Astrocyte (in vitro differentiated cells and primary cell): Measurements from ENCODE around the gene PCBP2. TPM values are rescaled to one million over a fixed set of nuclear protein-coding genes. Genes with fewer than 3 reads are reported as not detected.
A peak's percentile ranks its signal among the peaks of the same experiment; 100 is the strongest.

Experiments used
- DNase-seq: peaks from one replicate; pipeline ENCODE4 v3.0.0-alpha.2; 2010; ENCODE audit warnings: low read depth
- FAIRE-seq: peaks from 2 replicates; lab custom pipeline; 2011; peaks lifted over from hg19 to GRCh38; lab: Jason Lieb, UNC
- H2AFZ ChIP-seq: 2 replicates; pipeline ENCODE4 v1.6.0; 2012; ENCODE audit warnings: low read depth, low read length, inconsistent platforms
- H3K27ac ChIP-seq: 2 replicates; pipeline ENCODE4 v1.5.1; 2011; ENCODE audit warnings: low read depth, low read length, inconsistent platforms
- H3K27me3 ChIP-seq: 2 replicates; pipeline ENCODE4 v1.6.0; 2011; ENCODE audit warnings: low read length, inconsistent platforms; ENCODE audit not compliant: insufficient read depth
- H3K36me3 ChIP-seq: 2 replicates; pipeline ENCODE4 v1.5.1; 2011; ENCODE audit warnings: low read length, inconsistent platforms; ENCODE audit not compliant: insufficient read depth
- H3K4me1 ChIP-seq: 2 replicates; pipeline ENCODE4 v1.5.1; 2011; ENCODE audit warnings: low read length, inconsistent platforms; ENCODE audit not compliant: insufficient read depth
- H3K4me2 ChIP-seq: 2 replicates; pipeline ENCODE4 v1.6.0; 2012; ENCODE audit warnings: low read length, inconsistent platforms
- H3K4me3 ChIP-seq: 2 replicates; pipeline ENCODE4 v1.5.1; 2011; ENCODE audit warnings: low read depth, mild to moderate bottlenecking, low read length, inconsistent platforms; ENCODE audit not compliant: insufficient read depth
- H3K79me2 ChIP-seq: 2 replicates; pipeline ENCODE4 v1.6.0; 2012; ENCODE audit warnings: mild to moderate bottlenecking, low read length, inconsistent platforms; ENCODE audit not compliant: insufficient read depth
- H3K9ac ChIP-seq: 2 replicates; pipeline ENCODE4 v1.6.0; 2012; ENCODE audit warnings: mild to moderate bottlenecking, low read length, inconsistent platforms
- H3K9me3 ChIP-seq: 2 replicates; pipeline ENCODE4 v1.5.1; 2012; ENCODE audit warnings: low read depth, mild to moderate bottlenecking, low read length, inconsistent platforms; ENCODE audit not compliant: insufficient read depth
- H4K20me1 ChIP-seq: 2 replicates; pipeline ENCODE4 v1.6.0; 2012; ENCODE audit warnings: low read length, inconsistent platforms; ENCODE audit not compliant: insufficient read depth
- H3K27ac Mint-ChIP-seq: one replicate; pipeline ENCODE4 v1.8.0; 2021; ENCODE audit warnings: mild to moderate bottlenecking, mixed read lengths; ENCODE audit not compliant: unreplicated experiment
- H3K27me3 Mint-ChIP-seq: one replicate; pipeline ENCODE4 v1.8.0; 2021; ENCODE audit warnings: low read depth, mixed read lengths; ENCODE audit not compliant: unreplicated experiment
- H3K36me3 Mint-ChIP-seq: one replicate; pipeline ENCODE4 v1.8.0; 2021; ENCODE audit warnings: low read depth, mixed read lengths; ENCODE audit not compliant: unreplicated experiment
- H3K4me1 Mint-ChIP-seq: one replicate; pipeline ENCODE4 v1.8.0; 2021; ENCODE audit warnings: low read depth, mixed read lengths; ENCODE audit not compliant: unreplicated experiment
- H3K4me3 Mint-ChIP-seq: one replicate; pipeline ENCODE4 v1.8.0; 2021; ENCODE audit warnings: mild to moderate bottlenecking, moderate library complexity, mixed read lengths; ENCODE audit not compliant: unreplicated experiment
- H3K9me3 Mint-ChIP-seq: one replicate; pipeline ENCODE4 v1.8.0; 2021; ENCODE audit warnings: mild to moderate bottlenecking, mixed read lengths; ENCODE audit not compliant: unreplicated experiment
- EZH2 ChIP-seq: IDR thresholded peaks from 2 replicates; pipeline ENCODE4 v1.6.1; 2012; ENCODE audit warnings: mild to moderate bottlenecking, low read length, inconsistent platforms; ENCODE audit not compliant: insufficient read depth
- total RNA-seq: library from RNA; stranded (reverse); gene quantifications from 2 replicates; pipeline ENCODE4 v1.2.1, GENCODE V29; 2021
- TF ChIP-seq, protein P1 (sequence below): IDR thresholded peaks from 2 replicates; pipeline ENCODE4 v1.5.1; 2011; ENCODE audit warnings: low read depth, mild to moderate bottlenecking, inconsistent platforms, low read length, moderate library complexity; ENCODE audit not compliant: insufficient read depth

PCBP2 gene
- total RNA-seq, 1 donor from 2014 or later: 733 TPM

DNA sequence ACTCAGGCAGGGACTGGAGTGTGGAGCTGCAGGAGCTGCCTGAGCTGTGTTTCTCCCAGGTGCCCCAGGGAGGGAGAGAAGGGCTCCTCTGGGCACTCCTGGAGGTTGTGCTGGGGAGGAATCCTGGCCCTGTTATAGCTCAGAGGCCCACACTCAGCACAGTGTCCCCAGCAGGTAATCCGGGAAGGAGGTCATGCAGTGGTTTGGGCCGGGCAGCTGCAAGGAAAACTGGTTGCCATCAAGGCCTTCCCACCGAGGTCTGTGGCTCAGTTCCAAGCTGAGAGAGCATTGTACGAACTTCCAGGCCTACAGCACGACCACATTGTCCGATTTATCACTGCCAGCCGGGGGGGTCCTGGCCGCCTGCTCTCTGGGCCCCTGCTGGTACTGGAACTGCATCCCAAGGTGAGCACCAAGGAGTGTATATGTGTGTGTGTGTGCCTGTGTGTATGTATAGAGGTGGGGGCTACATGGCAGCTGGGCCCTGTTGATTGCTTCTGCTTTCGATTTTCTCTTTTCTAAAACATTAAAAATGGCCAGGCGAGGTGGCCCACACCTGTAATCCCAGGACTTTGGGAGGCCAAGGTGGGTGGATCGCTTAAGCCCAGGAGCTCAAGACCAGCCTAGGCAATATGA, 26.3 kb upstream of the PCBP2 start:
- no peak overlapping the region for H3K9ac ChIP-seq
- H3K4me3 ChIP-seq: no peak overlapping the region
- FAIRE-seq (no peak), DNase-seq (no peak)
- peaks cover 13% of the 10 kb centered on the region for H3K4me1 ChIP-seq
- no peak overlapping the region for H3K4me2 ChIP-seq
- H2AFZ ChIP-seq: no peak overlapping the region
- TF ChIP-seq EZH2: no peak
- TF ChIP-seq, protein P1, sequence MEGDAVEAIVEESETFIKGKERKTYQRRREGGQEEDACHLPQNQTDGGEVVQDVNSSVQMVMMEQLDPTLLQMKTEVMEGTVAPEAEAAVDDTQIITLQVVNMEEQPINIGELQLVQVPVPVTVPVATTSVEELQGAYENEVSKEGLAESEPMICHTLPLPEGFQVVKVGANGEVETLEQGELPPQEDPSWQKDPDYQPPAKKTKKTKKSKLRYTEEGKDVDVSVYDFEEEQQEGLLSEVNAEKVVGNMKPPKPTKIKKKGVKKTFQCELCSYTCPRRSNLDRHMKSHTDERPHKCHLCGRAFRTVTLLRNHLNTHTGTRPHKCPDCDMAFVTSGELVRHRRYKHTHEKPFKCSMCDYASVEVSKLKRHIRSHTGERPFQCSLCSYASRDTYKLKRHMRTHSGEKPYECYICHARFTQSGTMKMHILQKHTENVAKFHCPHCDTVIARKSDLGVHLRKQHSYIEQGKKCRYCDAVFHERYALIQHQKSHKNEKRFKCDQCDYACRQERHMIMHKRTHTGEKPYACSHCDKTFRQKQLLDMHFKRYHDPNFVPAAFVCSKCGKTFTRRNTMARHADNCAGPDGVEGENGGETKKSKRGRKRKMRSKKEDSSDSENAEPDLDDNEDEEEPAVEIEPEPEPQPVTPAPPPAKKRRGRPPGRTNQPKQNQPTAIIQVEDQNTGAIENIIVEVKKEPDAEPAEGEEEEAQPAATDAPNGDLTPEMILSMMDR: no peak
- Mint-ChIP-seq H3K36me3 (no peaks in the 10 kb centered on the region), H3K4me1 (peaks cover 9% of the 10 kb centered on the region), H3K4me3 (no peak overlapping the region), H3K9me3 (no peaks in the 10 kb centered on the region), H3K27ac (no peak overlapping the region), H3K27me3 (peaks cover 14% of the 10 kb centered on the region)
- H3K27ac ChIP-seq: no peak overlapping the region
- H3K36me3 ChIP-seq: no peaks in the 10 kb centered on the region
- H4K20me1 ChIP-seq: no peaks in the 10 kb centered on the region
- no peaks in the 10 kb centered on the region for H3K79me2 ChIP-seq
- H3K9me3 ChIP-seq: no peaks in the 10 kb centered on the region
- H3K27me3 ChIP-seq: no peaks in the 10 kb centered on the region

DNA sequence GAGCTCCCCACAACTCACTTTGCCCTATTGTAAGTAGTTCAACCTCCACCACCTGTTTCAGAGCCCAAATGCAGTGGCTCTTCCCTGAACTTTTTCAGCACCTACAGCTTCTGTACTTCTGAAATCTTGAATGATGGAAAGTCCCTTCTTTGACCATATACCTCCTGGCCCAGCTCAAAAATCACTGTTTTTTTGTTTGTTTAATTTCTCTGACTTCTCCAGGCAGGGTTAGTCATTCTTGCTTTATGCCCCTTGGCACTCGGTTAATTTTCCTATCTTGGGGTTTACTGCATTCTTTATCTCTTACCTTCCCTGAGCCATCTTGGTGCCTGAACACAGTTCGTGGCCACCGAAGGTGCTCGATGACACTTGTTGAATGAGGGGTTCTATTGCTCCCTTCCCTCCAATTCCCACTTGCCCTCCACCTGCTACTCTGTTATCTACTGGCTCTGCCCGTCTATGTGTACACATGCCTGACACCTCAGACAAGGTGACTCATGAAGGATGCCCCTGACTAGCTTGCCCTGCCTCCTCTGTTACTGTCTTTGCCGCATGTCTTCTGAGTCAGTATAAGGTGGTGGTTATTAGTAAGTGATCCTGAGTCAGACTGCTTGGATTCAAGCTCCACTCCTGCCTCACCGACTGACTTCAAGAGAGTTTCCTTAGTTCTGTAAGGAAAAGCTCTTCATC, 23.9 kb upstream of the PCBP2 start:
- no peak for TF ChIP-seq EZH2
- TF ChIP-seq, protein P1: no peak
- Mint-ChIP-seq H3K27ac (no peak overlapping the region), H3K27me3 (peaks cover 15% of the 10 kb centered on the region), H3K9me3 (no peaks in the 10 kb centered on the region), H3K4me3 (no peak overlapping the region), H3K4me1 (peaks cover 7% of the 10 kb centered on the region), H3K36me3 (no peaks in the 10 kb centered on the region)
- peak; percentile 62 for FAIRE-seq
- H3K4me3 ChIP-seq: no peak overlapping the region
- H3K36me3 ChIP-seq: no peaks in the 10 kb centered on the region
- peak; percentile 92 for DNase-seq
- H3K27ac ChIP-seq: no peak overlapping the region
- no peak overlapping the region for H2AFZ ChIP-seq
- no peaks in the 10 kb centered on the region for H3K79me2 ChIP-seq
- H3K9me3 ChIP-seq: no peaks in the 10 kb centered on the region
- H3K4me1 ChIP-seq: peaks cover 13% of the 10 kb centered on the region
- no peak overlapping the region for H3K4me2 ChIP-seq
- no peak overlapping the region for H3K9ac ChIP-seq
- H3K27me3 ChIP-seq: no peaks in the 10 kb centered on the region
- no peaks in the 10 kb centered on the region for H4K20me1 ChIP-seq

DNA sequence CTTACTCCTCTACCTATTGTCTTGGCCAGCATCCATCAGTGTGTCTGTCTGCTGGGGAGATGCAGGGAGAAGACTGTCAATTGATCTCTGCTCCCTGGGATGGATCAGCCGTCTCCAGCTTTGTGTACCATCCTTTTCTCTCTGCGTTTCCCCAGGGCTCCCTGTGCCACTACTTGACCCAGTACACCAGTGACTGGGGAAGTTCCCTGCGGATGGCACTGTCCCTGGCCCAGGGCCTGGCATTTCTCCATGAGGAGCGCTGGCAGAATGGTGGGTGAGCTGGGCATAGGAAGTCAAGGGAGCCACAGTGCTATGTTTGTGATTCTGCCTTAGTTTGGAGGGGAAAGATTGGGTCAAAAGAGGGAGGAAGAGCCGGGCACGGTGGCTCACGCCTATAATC, 23.2 kb upstream of the PCBP2 start:
- Histone ChIP-seq H3K4me2 (no peak overlapping the region), H3K9me3 (no peaks in the 10 kb centered on the region), H2AFZ (no peak overlapping the region), H3K36me3 (no peaks in the 10 kb centered on the region), H4K20me1 (no peaks in the 10 kb centered on the region), H3K9ac (no peak overlapping the region), H3K79me2 (no peaks in the 10 kb centered on the region), H3K27me3 (no peaks in the 10 kb centered on the region), H3K4me3 (no peak overlapping the region), H3K4me1 (peaks cover 13% of the 10 kb centered on the region), H3K27ac (no peak overlapping the region)
- H3K27ac Mint-ChIP-seq: no peak overlapping the region
- FAIRE-seq (no peak), DNase-seq (no peak)
- no peaks in the 10 kb centered on the region for H3K36me3 Mint-ChIP-seq
- H3K4me1 Mint-ChIP-seq: peaks cover 7% of the 10 kb centered on the region
- TF ChIP-seq, protein P1: no peak
- no peak for TF ChIP-seq EZH2
- peaks cover 14% of the 10 kb centered on the region for H3K27me3 Mint-ChIP-seq
- H3K9me3 Mint-ChIP-seq: no peaks in the 10 kb centered on the region
- H3K4me3 Mint-ChIP-seq: no peak overlapping the region
